ENCODE data around the gene CDC40.
A peak's percentile ranks its signal among the peaks of the same experiment; 100 is the strongest.

Gene CDC40

DNA sequence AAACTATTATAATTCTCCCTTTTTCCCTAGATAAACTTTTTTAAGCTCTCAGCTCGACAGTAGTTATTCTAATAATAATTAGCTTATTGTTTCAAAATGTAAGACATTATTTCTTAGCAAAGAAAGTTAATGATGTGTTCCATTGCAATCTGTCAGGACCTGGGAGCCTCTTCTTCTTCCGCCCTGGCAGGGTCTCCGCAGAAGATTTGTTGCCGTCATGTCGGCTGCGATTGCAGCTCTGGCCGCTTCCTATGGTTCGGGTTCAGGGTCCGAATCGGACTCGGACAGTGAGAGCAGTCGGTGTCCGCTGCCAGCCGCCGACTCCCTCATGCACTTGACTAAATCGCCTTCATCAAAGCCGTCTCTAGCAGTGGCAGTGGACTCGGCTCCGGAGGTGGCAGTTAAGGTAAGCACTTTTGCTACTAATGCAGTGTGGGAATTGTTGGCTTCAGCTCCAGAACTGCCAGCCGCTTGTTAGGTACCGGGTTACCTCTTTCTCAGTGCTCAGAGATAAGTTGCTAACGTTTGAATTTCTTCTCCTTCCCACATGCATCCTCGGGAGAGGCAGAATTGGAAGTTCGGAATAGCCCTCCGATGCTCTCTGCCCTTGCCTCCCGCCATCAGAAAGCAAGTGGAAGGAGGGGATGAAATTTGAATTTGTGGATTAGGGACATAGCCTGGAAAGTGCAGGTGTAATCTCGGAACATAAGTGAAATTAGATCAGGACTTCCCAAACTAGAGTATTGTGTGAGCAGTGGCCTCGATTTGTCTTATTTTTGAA lies at the start of gene CDC40:
Gene CDC40, plus strand, starts transcription at position 200 of the 781 bp plus-strand sequence. Its CDS starts 18 bp downstream, at position 218.
- DNase-seq (ENCODE audit: low read depth in 2 of 2): peak; percentile 27 to 33

DNA sequence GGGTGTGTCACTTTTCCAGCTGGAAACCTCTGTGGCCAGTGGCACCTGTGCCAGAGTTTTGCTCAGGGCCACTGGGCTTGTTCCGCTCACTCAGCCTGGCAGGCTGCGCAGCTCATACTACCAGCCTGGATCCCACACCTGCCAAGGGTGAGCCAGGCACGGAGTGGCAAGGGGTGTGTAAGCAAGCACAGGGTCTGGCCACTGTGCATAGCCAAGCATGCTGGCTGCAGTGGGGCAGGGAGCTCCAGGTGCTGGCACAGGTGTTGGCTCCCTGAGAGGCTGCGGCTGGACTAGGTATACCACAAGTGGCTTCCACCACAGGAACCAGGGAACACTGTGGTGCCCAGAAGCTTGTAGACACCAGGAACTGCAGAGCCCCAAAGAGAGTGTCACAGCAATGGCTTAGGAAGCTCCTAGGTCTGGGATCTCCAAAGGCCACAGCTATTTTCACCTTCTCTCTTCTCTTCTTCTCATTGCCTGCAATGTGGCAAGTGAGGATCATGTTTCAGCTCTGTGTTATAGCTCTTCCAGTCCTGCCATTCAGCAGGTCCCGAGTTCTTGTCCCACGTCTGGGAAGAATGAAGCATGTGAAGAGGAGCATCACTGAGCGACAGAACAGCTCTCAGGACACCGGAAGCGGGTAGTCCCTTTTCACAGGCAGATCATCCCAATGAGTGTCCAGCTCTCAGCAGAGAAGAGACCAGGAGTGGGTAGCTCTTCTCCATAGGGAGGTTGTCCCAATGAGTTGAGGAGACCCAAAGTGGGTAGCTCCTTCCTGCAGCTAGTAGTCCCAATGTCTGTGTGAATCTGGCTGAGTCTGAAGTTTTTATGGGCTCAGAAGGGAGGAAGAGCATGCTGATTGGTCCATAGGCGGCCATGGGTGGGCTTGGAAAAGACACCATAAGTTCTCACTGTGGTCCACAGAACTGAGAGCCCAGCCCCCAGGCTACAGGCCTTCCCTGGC lies 42.0 kb upstream of the CDC40 start:
- DNase-seq (ENCODE audit: low read depth in 2 of 2): no peak

DNA sequence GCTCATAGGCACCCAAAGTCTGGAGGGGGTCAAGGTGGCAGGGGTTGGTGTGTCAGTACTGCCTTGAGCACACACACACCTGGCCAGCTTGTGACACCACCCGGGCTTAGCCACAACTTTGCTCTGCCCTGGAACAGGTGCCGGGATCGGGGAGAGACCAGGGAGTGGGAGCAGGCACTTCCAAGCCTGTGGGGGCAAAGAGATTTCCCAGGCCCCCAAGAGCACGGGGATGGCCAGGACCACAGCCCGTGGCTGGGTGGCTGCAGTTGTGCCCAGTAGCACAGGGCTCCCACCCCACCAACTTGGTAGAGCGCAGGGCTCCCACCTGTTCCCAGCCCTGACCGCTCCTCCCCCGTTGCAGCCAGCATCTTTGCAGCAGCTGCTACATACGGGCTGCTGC lies 41.2 kb upstream of the CDC40 start:
- DNase-seq (ENCODE audit: low read depth in 2 of 2): no peak

DNA sequence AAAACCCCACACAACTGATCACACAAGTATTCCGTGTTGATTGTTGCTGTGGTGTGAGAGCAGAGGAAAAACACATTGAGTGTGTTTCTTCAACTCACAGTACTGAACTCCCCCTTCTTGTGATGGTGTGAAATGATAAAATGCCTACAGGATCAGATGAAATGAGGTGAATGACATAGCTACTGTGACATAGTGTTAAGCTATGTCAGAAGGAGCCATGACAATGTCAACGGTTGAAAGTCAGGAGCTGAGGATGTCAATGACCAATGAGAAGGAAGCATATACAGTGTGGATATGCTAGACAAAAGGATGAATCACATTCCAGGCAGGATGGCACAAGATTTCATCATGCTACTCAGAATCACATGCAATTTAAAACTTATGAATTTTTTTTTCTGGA lies 39.6 kb upstream of the CDC40 start:
- no peak for DNase-seq (ENCODE audit: low read depth in 2 of 2)

DNA sequence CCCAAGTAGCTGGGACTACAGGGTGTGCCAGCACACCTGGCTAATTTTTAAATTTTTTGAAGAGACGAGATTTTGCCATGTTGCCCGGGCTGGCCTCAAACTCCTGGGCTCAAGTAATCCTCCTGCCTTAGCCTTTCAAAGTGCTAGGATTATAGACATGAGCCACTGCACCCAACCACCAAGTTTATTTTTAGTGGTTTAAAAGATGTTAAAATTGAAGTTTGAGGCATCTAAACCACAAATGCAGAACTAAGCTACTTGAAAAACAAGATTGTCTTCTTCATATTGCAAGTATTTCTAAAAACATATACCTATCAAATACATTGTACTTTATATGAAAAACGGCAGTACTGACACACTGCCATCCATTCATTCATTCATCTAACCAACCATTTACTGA lies 32.4 kb upstream of the CDC40 start:
- no peak for DNase-seq (ENCODE audit: low read depth in 2 of 2)

DNA sequence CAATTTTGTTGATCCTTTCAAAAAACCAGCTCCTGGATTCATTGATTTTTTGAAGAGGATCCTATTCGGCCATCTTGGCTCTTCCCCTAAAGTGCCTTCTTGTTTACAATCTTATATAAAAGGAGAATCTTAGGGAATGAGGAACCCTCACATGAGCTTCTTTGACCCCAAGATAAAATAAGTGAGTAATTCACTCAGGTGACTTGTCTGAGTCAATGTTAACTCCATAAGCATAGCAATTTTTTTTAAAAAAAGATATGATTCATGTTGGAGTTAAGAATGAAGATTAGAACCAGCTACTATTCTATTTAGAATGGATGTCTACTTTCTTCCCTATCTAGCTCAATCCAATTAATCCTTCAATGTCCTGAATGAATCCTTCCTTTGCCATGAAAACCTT lies 21.7 kb upstream of the CDC40 start:
- DNase-seq (ENCODE audit: low read depth in 2 of 2): no peak

DNA sequence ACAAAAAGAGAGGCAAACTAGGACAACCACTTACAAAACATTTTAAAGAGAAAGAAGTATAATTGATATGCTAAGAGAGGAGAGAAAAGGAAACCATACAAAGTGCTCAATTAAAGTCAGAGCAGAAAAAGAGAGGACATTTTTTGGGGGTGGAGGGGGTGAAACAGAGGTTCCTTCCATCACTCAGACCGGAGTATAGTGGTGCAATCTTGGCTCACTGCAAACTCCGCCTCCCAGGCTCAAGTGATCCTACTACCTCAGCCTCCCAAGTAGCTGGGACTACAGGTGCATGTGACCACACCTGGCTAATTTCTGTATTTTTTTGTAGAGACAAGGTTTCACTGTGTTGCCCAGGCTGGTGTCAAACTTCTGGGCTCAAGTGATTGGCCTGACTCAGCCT lies 10.1 kb upstream of the CDC40 start:
- DNase-seq (ENCODE audit: low read depth in 2 of 2): no peak

DNA sequence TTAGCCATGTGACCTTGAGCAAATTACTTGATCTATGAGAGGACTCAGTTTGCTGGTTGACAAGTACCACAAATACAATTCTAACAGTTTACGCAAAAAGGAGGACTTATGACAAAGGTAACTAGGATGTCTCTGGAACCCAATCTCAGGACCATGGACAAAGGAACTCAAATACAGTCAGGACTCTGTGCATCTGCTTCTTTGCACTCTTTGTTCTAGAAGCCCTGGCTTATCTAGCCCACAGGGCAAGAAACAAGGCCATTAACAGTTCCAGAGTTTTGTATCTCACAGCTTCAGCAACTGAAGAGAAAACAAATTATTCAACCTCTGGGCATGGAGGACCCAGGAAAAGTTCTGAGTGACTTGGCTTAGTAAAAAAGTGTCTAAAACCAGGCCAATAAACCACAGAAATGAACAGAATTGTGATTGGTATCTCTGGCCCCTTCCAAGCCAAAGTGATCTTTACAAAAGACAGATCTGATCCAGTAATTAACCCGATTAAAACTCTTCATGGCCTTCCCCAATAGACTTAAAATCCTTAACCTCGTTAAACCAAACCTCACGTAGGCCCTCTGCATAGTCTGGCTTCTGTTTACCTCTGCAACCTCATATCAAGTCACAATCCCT lies 6.6 kb upstream of the CDC40 start:
- DNase-seq (ENCODE audit: low read depth in 2 of 2): no peak

DNA sequence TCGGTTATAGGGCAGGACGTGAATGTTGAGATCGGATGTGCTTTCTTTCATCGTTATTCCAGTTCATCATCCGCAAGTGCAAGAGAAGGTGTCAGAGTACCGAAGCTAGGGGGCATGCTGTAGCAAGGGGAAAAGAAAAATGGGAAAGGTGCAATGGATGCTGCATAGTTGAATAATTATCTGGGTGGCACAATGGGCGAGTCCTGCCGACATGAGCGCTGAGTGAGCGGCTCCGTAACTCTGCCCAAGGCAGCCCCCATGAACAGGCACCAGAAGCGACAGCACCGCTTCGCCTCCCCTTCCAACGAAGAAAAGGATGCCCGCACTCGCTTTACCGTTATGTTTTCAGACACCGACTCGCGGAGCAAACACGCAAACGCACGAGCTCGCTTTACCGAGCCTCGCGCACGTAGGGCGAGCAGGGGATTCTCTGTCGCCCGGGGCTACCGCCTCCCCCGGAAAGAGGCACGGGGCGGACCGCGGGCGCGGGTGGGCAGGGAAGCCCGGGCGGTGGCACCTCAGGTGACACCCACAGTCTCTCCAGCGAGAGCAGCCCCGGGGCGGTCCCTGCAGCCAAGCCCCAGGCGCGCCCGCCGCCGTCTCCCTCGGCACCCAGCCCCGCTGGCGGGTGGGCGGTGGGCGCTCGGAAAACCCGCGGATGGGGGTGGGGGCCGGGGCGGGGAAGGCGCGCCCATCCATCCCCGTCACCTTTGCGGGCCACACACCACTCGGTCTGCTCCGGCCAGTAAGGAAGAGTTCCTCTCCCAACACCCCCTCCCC lies 1.4 kb upstream of the CDC40 start:
- peak; percentile 43 to 73 for DNase-seq (ENCODE audit: low read depth in 2 of 2)

DNA sequence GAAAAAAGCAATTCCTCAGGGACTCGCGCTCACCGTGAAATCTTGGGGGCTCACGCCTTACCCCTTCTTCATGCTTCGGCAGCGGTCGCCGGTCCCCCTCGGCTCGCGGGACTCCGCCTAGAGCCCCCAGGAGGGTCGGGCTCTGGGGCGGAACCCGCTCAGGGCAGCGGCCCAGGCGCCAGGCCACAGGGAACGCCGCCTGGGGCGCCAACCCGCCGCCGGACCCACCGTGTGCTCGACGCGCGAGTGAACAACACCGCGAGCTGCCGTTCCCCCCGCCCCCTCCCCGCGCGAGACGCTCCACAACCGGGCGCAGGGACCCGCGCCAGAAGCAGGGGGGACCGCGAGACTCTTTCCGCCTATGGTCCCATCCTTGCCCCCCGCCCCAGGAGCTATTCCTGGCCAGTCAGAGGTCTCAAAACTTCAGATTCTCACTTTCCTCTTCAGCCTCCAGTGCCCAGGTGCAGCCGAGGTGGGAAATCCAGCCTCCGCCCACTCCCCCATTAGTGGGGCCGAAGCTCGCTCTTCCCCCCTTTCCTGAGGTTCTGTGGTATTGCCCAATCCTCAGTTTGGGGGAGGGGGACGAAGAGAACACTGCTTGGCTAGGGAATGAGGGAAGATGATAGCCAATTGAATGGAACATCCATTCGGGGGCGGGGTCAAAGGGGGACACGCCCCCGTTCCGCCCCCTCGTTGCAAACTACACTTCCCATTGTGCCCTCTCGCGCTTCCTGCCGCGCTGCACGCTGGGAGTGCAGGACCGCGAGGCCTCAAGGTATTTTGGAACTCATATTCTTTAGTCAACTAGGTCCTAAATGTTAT lies 610 bp upstream of the CDC40 start, which contains the start of gene WASF1:
Gene WASF1, minus strand, starts transcription at position 265 of the 822 bp plus-strand sequence. CDS start 52,069 bp downstream, outside the sequence.
- peak; percentile 85 to 86 for DNase-seq (ENCODE audit: low read depth in 2 of 2)

DNA sequence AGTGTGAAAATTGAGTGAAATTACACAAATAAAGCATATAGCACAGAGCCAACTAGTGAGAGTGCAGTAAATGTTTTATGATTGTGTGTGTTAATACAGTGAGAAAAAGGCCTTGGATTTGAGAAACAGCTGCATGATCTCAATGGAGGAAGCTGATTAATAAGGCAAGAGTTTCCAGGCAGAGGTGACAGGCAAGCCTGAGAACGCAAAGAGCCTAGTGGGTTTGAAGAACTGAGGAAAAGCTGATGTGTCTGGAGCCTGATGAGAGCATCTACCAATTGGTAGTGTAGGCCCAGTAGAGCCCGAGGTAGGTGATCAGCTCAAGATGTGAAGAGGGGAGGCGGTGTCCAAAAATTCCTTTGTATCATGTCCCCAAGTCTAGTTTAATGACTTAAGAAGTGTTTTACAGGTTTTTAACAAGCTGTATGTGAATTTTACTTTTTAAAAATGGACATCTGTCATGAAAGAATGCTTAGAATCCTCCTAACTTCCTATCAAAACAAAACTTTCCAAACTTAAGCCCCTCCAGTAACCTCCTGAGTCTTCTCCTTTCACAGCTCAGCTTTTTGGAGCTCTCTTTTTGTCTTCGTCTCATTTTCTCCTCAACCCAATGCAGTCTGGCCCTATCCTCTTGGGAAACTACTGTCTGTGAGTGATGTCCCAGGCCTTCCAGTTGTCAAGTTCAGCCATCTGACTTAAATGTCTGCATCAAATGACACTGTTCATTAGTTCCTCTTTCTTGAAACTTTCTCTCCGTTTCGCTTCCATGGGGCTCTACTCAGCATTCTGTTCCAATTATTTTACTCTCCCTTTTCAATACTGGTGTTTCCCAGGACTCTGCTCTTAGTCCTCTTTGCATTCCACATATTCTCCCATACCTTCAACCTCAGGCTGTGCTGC lies 1.2 kb downstream of the CDC40 start:
- DNase-seq (ENCODE audit: low read depth in 2 of 2): no peak

DNA sequence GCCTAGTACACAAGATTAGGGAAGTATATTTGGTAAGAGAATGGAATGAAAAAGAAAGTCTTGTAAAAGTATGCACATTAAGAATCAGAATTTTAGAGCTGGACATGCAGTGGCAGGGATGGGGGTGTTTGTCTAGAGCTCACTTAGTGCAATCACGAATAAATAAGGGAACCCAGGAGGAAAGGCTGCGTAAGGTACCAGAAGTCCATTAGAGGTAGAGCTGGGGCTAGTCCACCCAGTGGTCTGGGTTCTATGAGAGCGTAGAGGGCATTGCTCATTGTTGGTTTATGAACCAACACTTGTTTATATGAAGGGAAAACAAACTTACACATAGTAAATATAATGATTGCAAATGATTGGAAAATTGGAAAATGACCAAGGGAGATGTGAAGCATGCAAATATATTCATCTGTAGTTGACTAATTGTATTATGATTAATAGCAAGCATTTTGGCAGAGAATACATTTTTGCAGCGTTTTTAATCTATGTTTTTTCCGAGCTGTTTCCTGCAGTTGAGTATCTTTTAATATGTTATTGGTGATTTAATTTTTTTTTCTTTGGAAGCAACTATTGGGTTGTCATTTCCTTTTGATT lies 3.2 kb downstream of the CDC40 start:
- DNase-seq (ENCODE audit: low read depth in 2 of 2): no peak

DNA sequence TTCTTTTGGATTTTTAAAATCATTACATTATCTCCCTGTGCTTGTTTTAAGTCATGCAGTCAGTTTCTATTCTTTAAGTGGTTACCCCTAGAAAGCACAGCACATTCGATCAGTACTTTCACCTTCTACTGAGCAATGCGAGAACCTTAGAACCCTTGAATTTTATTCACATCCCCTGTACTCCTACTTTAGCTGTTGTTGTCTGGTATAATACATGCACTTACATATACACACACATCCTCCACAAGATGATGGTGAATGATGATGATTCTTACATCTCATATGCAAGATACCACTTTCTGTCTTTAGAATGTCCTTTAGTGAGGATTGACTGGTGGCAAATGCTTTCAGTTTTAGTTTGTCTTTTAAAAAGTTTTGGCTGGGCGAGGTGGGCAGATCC lies 5.7 kb downstream of the CDC40 start:
- DNase-seq (ENCODE audit: low read depth in 2 of 2): no peak

DNA sequence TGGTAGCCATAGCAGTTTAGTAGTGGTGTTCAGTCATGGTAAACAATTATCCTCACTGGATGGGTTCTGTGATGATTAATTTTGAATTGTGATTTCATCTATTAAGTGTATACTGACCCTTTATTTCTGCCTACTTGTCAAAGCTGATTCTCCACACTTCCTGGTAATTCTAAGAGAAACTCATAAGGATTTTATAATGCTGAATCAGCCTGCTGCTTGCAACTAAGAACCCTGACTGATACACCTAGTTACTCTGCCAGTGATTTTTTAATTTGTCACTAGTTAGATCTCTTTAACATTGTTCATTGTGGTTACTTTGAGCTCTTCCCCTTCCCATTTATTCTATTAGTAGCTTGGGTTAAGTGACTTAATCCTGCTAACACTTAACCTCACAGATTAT lies 8.6 kb downstream of the CDC40 start:
- no peak for DNase-seq (ENCODE audit: low read depth in 2 of 2)

DNA sequence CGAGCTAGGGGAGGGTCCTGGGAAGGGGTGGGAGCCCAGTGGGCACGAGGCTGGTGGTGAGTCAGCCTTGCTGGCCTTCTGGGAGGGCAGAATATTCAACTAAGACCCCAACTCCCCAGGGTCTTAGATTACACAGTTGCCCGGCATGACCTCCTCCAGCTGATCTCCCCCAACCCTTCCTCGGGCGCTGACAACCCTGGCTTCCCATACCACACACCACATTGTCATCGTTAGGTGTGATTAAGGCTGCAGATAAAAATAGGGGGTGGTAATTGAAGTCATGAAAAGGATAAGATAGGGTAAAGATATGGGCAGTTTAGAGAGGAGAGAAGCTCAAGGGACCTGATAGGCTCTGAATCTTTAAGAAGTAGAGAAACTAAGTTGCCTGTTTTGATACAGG lies 10.5 kb downstream of the CDC40 start:
- no peak for DNase-seq (ENCODE audit: low read depth in 2 of 2)

DNA sequence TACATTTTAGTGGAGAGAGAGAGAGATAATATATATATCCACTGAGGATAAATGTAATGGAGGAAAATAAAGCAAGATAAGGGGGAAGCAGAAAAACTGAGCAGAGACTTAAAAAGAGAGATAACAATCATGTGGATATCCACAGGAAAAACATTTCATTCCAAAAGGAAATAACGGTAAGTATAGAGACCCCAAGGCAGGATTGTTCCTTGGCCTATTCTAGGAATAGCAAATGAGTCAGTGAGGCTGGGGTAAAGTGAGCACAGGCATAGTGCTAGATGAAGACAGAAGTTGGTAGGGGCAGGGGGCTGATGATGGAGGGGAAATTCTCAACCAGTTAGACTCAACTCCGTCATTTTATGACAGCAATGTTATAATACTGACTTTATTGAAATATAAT lies 11.2 kb downstream of the CDC40 start:
- DNase-seq (ENCODE audit: low read depth in 2 of 2): no peak

DNA sequence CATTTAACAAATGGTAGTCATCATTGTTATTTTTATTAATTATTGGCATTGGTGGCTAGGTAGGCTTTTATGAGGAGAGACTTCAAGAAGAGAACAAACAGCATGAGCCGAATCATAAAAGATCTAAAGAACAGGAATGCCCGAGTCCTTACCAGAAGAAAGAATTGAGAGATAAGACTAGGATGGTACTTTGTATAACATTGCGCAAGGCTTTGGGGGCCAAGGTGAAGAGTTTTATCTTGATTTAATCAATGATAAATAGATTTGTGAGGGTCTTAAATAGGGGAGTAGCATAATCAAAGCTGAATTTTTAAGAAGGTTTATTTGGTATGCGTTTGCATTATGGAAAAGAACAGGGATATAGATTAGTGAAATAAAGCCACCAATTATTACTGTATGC lies 15.4 kb downstream of the CDC40 start:
- DNase-seq (ENCODE audit: low read depth in 2 of 2): no peak

DNA sequence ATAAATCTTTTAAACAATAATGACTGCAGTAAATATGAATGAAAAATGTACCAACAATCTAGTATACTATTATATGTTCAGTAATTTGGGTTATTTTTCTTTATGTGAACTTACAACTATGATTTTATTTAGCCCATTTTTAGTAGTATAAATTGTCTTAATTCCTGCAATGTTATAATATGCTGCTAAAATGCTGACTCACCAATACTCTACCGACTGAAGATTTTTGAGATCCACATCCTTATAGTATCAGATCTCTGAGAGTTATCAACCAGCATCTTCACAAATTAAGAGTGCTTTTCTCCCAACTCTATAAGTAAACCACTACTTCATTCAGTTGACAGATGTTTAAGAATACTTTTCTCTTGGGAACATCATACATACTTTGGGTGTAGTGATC lies 16.6 kb downstream of the CDC40 start:
- no peak for DNase-seq (ENCODE audit: low read depth in 2 of 2)

DNA sequence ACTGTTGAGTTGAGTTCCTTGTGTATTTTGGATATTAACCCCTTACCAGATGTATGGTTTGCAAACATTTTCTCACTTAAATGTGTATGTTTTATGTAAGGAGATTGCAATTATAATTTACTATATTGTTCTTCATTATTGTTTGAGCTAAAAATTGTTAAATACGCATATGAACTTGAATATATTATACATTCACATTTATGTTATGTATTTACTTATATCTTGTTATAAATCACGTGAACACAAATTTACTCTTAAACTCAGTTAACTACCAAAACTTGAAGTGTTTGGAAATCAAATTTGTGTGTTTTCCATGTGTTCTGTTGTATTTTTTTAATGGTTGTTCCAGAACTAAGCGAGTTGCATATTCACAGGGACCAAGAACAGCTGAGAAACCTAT lies 18.3 kb downstream of the CDC40 start:
- no peak for DNase-seq (ENCODE audit: low read depth in 2 of 2)

All from stimulated activated CD8-positive, alpha-beta memory T cell treated with anti-CD3 and anti-CD28 coated beads, Interleukin-7, amount 100 ng/mL, for 4 hours (primary cell).